ENCODE results near the gene LST1.

Gene LST1

GRCh38 chr6:31621991-31622390, 35.9 kb downstream of the LST1 start:
- H3K4me2 ChIP-seq (ENCODE audit: low read length), result peak overlapping the region; percentile 90
- peaks cover 58% of the 10 kb centered on the region for H3K79me2 ChIP-seq (ENCODE audit: control insufficient read depth, low read length)
- peaks cover 14% of the 10 kb centered on the region for H4K20me1 ChIP-seq (ENCODE audit: control insufficient read depth, insufficient read depth, low read depth, low read length)
- H3K9me3 ChIP-seq (ENCODE audit: control insufficient read depth, insufficient read depth, low read length), result no peaks in the 10 kb centered on the region
- no peaks in the 10 kb centered on the region for H3K27me3 ChIP-seq (ENCODE audit: control insufficient read depth, low read length)
- TF ChIP-seq, protein P1, sequence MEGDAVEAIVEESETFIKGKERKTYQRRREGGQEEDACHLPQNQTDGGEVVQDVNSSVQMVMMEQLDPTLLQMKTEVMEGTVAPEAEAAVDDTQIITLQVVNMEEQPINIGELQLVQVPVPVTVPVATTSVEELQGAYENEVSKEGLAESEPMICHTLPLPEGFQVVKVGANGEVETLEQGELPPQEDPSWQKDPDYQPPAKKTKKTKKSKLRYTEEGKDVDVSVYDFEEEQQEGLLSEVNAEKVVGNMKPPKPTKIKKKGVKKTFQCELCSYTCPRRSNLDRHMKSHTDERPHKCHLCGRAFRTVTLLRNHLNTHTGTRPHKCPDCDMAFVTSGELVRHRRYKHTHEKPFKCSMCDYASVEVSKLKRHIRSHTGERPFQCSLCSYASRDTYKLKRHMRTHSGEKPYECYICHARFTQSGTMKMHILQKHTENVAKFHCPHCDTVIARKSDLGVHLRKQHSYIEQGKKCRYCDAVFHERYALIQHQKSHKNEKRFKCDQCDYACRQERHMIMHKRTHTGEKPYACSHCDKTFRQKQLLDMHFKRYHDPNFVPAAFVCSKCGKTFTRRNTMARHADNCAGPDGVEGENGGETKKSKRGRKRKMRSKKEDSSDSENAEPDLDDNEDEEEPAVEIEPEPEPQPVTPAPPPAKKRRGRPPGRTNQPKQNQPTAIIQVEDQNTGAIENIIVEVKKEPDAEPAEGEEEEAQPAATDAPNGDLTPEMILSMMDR (IDR thresholded peaks at IDR 0.05; ENCODE audit: low read depth, low read length, poor library complexity, severe bottlenecking), result no peak
- TF ChIP-seq EZH2phosphoT487 (IDR thresholded peaks at IDR 0.05; ENCODE audit: borderline replicate concordance, low read length), result no peak
- peaks cover 11% of the 10 kb centered on the region for H3F3A ChIP-seq (ENCODE audit: control insufficient read depth, insufficient read depth)
- peak overlapping the region; percentile 93 for H3K4me3 ChIP-seq (ENCODE audit: low read length)
- H3K36me3 ChIP-seq (ENCODE audit: control insufficient read depth, low read length), result peaks cover 63% of the 10 kb centered on the region
- H3K4me1 ChIP-seq (ENCODE audit: control insufficient read depth, low read length), result peaks cover 22% of the 10 kb centered on the region
- peak overlapping the region; percentile 78; the same call in 1 of the 2 replicates for H3K27ac ChIP-seq (ENCODE audit: low read depth, low read length)
- no peaks in the 10 kb centered on the region for H3K9me2 ChIP-seq (replicated peaks; ENCODE audit: control insufficient read depth, low read length)

- peak overlapping the region; percentile 93 for H3K4me3 ChIP-seq (ENCODE audit: low read length)
- peaks cover 64% of the 10 kb centered on the region for H3K79me2 ChIP-seq (ENCODE audit: control insufficient read depth, low read length)
- H3K27ac ChIP-seq (ENCODE audit: low read depth, low read length), result no peak overlapping the region
- H3K9me2 ChIP-seq (replicated peaks; ENCODE audit: control insufficient read depth, low read length), result no peaks in the 10 kb centered on the region
- H3K36me3 ChIP-seq (ENCODE audit: control insufficient read depth, low read length), result peaks cover 70% of the 10 kb centered on the region
- H3K9me3 ChIP-seq (ENCODE audit: control insufficient read depth, insufficient read depth, low read length), result no peaks in the 10 kb centered on the region
- H3K4me2 ChIP-seq (ENCODE audit: low read length), result peak overlapping the region; percentile 90
- H3K27me3 ChIP-seq (ENCODE audit: control insufficient read depth, low read length), result no peaks in the 10 kb centered on the region
- no peak for TF ChIP-seq EZH2phosphoT487 (IDR thresholded peaks at IDR 0.05; ENCODE audit: borderline replicate concordance, low read length)
- TF ChIP-seq, protein P1 (IDR thresholded peaks at IDR 0.05; ENCODE audit: low read depth, low read length, poor library complexity, severe bottlenecking), result no peak
- H3F3A ChIP-seq (ENCODE audit: control insufficient read depth, insufficient read depth), result peaks cover 8% of the 10 kb centered on the region
- peaks cover 14% of the 10 kb centered on the region for H4K20me1 ChIP-seq (ENCODE audit: control insufficient read depth, insufficient read depth, low read depth, low read length)
- H3K4me1 ChIP-seq (ENCODE audit: control insufficient read depth, low read length), result peaks cover 20% of the 10 kb centered on the region
These were observed 36.6 kb downstream of the LST1 start for GRCh38 chr6:31622684-31623091.

- Histone ChIP-seq H3K36me3 (ENCODE audit: control insufficient read depth, low read length) (peaks cover 84% of the 10 kb centered on the region), H3K79me2 (ENCODE audit: control insufficient read depth, low read length) (peaks cover 75% of the 10 kb centered on the region), H3K4me3 (ENCODE audit: low read length) (no peak overlapping the region)
These were observed 38.0 kb downstream of the LST1 start for GRCh38 chr6:31624070-31624469.

More at GRCh38 chr6:31624070-31624469, 38.0 kb downstream of the LST1 start:
- no peak overlapping the region for H3K4me2 ChIP-seq (ENCODE audit: low read length)
- no peaks in the 10 kb centered on the region for H3K9me2 ChIP-seq (replicated peaks; ENCODE audit: control insufficient read depth, low read length)
- no peak overlapping the region for H3K27ac ChIP-seq (ENCODE audit: low read depth, low read length)
- H3K4me1 ChIP-seq (ENCODE audit: control insufficient read depth, low read length), result peaks cover 20% of the 10 kb centered on the region
- peaks cover 14% of the 10 kb centered on the region for H4K20me1 ChIP-seq (ENCODE audit: control insufficient read depth, insufficient read depth, low read depth, low read length)
- H3K27me3 ChIP-seq (ENCODE audit: control insufficient read depth, low read length), result no peaks in the 10 kb centered on the region
- peaks cover 4% of the 10 kb centered on the region for H3F3A ChIP-seq (ENCODE audit: control insufficient read depth, insufficient read depth)
- H3K9me3 ChIP-seq (ENCODE audit: control insufficient read depth, insufficient read depth, low read length), result no peaks in the 10 kb centered on the region
- TF ChIP-seq EZH2phosphoT487 (IDR thresholded peaks at IDR 0.05; ENCODE audit: borderline replicate concordance, low read length), result no peak
- TF ChIP-seq, protein P1 (IDR thresholded peaks at IDR 0.05; ENCODE audit: low read depth, low read length, poor library complexity, severe bottlenecking), result no peak
